Endothelial cell of umbilical vein (primary cell): ENCODE measurements around the gene NCKAP5. TPM values are rescaled to one million over a fixed set of nuclear protein-coding genes. Genes with fewer than 3 reads are reported as not detected.

Experiments used
- BruUV-seq: library from RNA; stranded (reverse); fragments of 400-500 nt; replicated peaks from 2 replicates; lab custom pipeline; 2021; lab: Mats Ljungman, UMichigan
- CTCF ChIA-PET: fragments of 300-600, 350-600 bp; sonication (Branson Sonifier 250); formaldehyde crosslinking; loops from one replicate; lab custom pipeline; 2021; ENCODE audit warnings: antibody characterized with exemption, inconsistent platforms; lab: Charles Lee
- POLR2A ChIA-PET: fragments of 300-600, 350-600 bp; sonication (Branson Sonifier 250); formaldehyde crosslinking; loops from one replicate; lab custom pipeline; 2021; ENCODE audit warnings: antibody characterized with exemption, inconsistent platforms; lab: Charles Lee
- DNase-seq: peaks from one replicate; pipeline ENCODE4 v3.0.0-alpha.2; 2011; ENCODE audit warnings: low read depth, low spot score
- FAIRE-seq: peaks from 2 replicates; lab custom pipeline; 2011; peaks lifted over from hg19 to GRCh38; lab: Jason Lieb, UNC
- H2AFZ ChIP-seq: 2 replicates; pipeline ENCODE4 v1.6.0; 2012; ENCODE audit warnings: low read depth, low read length, control low read depth, inconsistent platforms
- H3K27ac ChIP-seq: 2 replicates; pipeline ENCODE4 v1.5.1; 2011; ENCODE audit warnings: low read depth, mild to moderate bottlenecking, control low read depth, low read length, moderate library complexity; ENCODE audit not compliant: insufficient read depth
- H3K27me3 ChIP-seq, 2 experiments: 2 replicates each; pipeline versions ENCODE4 v1.6.0 to v1.6.1; 2011; ENCODE audit warnings: low read length in 2 of 2, mixed read lengths in 1 of 2; ENCODE audit not compliant: control insufficient read depth in 2 of 2, insufficient read depth in 2 of 2
- H3K36me3 ChIP-seq, 2 experiments: 2 replicates in 1 of 2; 3 replicates in 1 of 2; pipeline ENCODE4 v1.5.1; 2011; ENCODE audit warnings: low read length in 2 of 2, mild to moderate bottlenecking in 1 of 2, moderate library complexity in 1 of 2; ENCODE audit not compliant: control insufficient read depth in 2 of 2, insufficient read depth in 2 of 2; ENCODE audit errors: extremely low read depth in 1 of 2
- H3K4me1 ChIP-seq: 3 replicates; pipeline ENCODE4 v1.5.1; 2011; ENCODE audit warnings: mild to moderate bottlenecking, low read length; ENCODE audit not compliant: control insufficient read depth, insufficient read depth; ENCODE audit errors: extremely low read depth
- H3K4me2 ChIP-seq: 2 replicates; pipeline ENCODE4 v1.6.1; 2011; ENCODE audit warnings: low read length, control low read depth, mixed read lengths; ENCODE audit not compliant: insufficient read depth
- H3K4me3 ChIP-seq, 3 experiments: fragments of 200-600 bp in 1 of 3; sonication (generic), shearing (Covaris generic) in 1 of 3; replicated peaks in 1 of 3; 2 replicates each; pipeline ENCODE4 v1.5.1; 2011 to 2016; ENCODE audit warnings: control low read depth in 3 of 3, low read length in 3 of 3, mild to moderate bottlenecking in 2 of 3, inconsistent platforms in 1 of 3, low read depth in 1 of 3, moderate library complexity in 1 of 3; ENCODE audit not compliant: insufficient read depth in 1 of 3
- H3K79me2 ChIP-seq: 2 replicates; pipeline ENCODE4 v1.6.0; 2012; ENCODE audit warnings: low read length, inconsistent platforms; ENCODE audit not compliant: control insufficient read depth, insufficient read depth
- H3K9ac ChIP-seq: replicated peaks from 2 replicates; pipeline ENCODE3; 2011; ENCODE audit warnings: low read length, control low read depth; ENCODE audit not compliant: insufficient read depth; ENCODE audit errors: extremely low read depth
- H3K9me1 ChIP-seq: replicated peaks from 3 replicates; pipeline ENCODE4 v1.6.0; 2011; ENCODE audit warnings: mild to moderate bottlenecking, low read length; ENCODE audit not compliant: control insufficient read depth, insufficient read depth; ENCODE audit errors: extremely low read depth
- H3K9me3 ChIP-seq: replicated peaks from 2 replicates; pipeline ENCODE4 v1.5.1; 2012; ENCODE audit warnings: low read length, inconsistent platforms; ENCODE audit not compliant: control insufficient read depth, insufficient read depth
- H4K20me1 ChIP-seq: replicated peaks from 2 replicates; pipeline ENCODE3; 2011; ENCODE audit warnings: mild to moderate bottlenecking, low read length; ENCODE audit not compliant: control insufficient read depth, insufficient read depth; ENCODE audit errors: extremely low read depth
- EZH2 ChIP-seq: IDR thresholded peaks from 2 replicates; pipeline ENCODE4 v1.6.1; 2012; ENCODE audit warnings: borderline replicate concordance, low read depth, mild to moderate bottlenecking, moderate library complexity, low read length, inconsistent platforms; ENCODE audit not compliant: severe bottlenecking
- FOS ChIP-seq: IDR thresholded peaks from 2 replicates; pipeline ENCODE4 v1.6.1; 2011; ENCODE audit warnings: mild to moderate bottlenecking, low read length, moderate library complexity, borderline replicate concordance; ENCODE audit not compliant: insufficient read depth
- GATA2 ChIP-seq: IDR thresholded peaks from 2 replicates; pipeline ENCODE4 v1.7.0; 2011; ENCODE audit warnings: low read depth, mild to moderate bottlenecking, moderate library complexity, mixed read lengths, low read length; ENCODE audit not compliant: insufficient read length, insufficient read depth
- JUN ChIP-seq: IDR thresholded peaks from 2 replicates; pipeline ENCODE4 v1.6.1; 2011; ENCODE audit warnings: borderline replicate concordance, low read depth; ENCODE audit not compliant: insufficient read length, insufficient read depth
- MYC ChIP-seq: IDR thresholded peaks from one replicate; pipeline ENCODE4 v1.6.1; 2011; ENCODE audit warnings: mild to moderate bottlenecking, low read depth, low read length
- POLR2A ChIP-seq: IDR thresholded peaks from 2 replicates; pipeline ENCODE4 v1.6.1; 2012; ENCODE audit warnings: low read depth, mild to moderate bottlenecking, control low read depth, low read length
- POLR2AphosphoS5 ChIP-seq: IDR thresholded peaks from 2 replicates; pipeline ENCODE4 v1.6.1; 2012; ENCODE audit warnings: low read depth, mild to moderate bottlenecking, control low read depth, low read length, moderate library complexity; ENCODE audit not compliant: insufficient read depth
- dilution Hi-C: fragments of 300-500 bp; cut with MboI; formaldehyde crosslinking; loops from one replicate; pipeline ENCODE4 v1.15.0; 2019; ENCODE audit warnings: low sequenced_read_pairs; ENCODE audit not compliant: extremely low pct_ligation_motif_present
- intact Hi-C: fragments of 100-400 bp; cut with micrococcal nuclease; formaldehyde crosslinking; loops from one replicate; pipeline ENCODE4 v1.10.0; 2022
- polyA plus RNA-seq, 4 experiments: library from polyadenylated mRNA; depleted of rRNA in 3 of 4; stranded (reverse) in 3 of 4; unstranded in 1 of 4; fragments of >200 nt; gene quantifications; 2 replicates each; pipeline versions ENCODE4 v1.2.1 to v1.2.3, GENCODE V29; 2011 to 2012; ENCODE audit warnings: missing spikeins in 1 of 4
- total RNA-seq: library from RNA; stranded (reverse); gene quantifications from 2 replicates; pipeline ENCODE4 v1.2.3, GENCODE V29; 2021
- TF ChIP-seq, protein P1 (sequence below), 2 donors: IDR thresholded peaks; 1 replicate in 1 of 2; 2 replicates in 1 of 2; pipeline ENCODE4 v1.5.1; 2011; ENCODE audit warnings: low read length in 2 of 2, mild to moderate bottlenecking in 2 of 2, moderate library complexity in 2 of 2, control low read depth in 1 of 2, inconsistent platforms in 1 of 2, low read depth in 1 of 2; ENCODE audit not compliant: insufficient read depth in 1 of 2; ENCODE audit errors: extremely low read depth in 1 of 2
- TF ChIP-seq, protein P2 (sequence below): IDR thresholded peaks from 2 replicates; pipeline ENCODE4 v1.6.1; 2011; ENCODE audit not compliant: insufficient read depth, insufficient read length

NCKAP5 gene
- total and polyA plus RNA-seq, 2 donors (not counting 3 experiments of a cell fraction or from before 2014, with no cell fraction given) = 0.47 to 3.3 TPM

DNA sequence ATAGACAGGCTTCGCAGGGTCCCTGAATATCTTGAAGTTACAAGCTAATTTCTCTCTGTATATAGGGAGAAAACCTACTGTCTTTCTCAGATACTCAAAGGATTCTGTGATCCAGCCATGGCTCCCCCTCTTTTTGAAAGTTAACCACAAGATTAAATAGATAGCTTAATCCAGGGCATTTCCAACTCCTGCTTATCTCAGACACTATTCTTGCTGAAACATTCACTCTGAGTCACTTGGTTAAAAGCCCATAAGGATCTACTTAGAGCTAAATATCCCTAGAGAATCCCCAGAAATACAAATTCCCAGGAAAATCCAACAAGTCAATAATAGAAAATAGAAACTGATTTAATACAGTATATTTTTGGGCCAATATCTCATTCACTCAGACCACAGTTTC, 719.1 kb downstream of the NCKAP5 start:
- no peaks in the 10 kb centered on the region for H4K20me1 ChIP-seq
- intact Hi-C loops (no loop called here), dilution Hi-C loops (no loop called here)
- H3K36me3 ChIP-seq = no peaks in the 10 kb centered on the region
- H3K27ac ChIP-seq = no peak overlapping the region
- no peak for TF ChIP-seq POLR2AphosphoS5
- TF ChIP-seq MYC = no peak
- TF ChIP-seq EZH2 = no peak
- TF ChIP-seq FOS = no peak
- no peak for TF ChIP-seq JUN
- TF ChIP-seq, protein P1, sequence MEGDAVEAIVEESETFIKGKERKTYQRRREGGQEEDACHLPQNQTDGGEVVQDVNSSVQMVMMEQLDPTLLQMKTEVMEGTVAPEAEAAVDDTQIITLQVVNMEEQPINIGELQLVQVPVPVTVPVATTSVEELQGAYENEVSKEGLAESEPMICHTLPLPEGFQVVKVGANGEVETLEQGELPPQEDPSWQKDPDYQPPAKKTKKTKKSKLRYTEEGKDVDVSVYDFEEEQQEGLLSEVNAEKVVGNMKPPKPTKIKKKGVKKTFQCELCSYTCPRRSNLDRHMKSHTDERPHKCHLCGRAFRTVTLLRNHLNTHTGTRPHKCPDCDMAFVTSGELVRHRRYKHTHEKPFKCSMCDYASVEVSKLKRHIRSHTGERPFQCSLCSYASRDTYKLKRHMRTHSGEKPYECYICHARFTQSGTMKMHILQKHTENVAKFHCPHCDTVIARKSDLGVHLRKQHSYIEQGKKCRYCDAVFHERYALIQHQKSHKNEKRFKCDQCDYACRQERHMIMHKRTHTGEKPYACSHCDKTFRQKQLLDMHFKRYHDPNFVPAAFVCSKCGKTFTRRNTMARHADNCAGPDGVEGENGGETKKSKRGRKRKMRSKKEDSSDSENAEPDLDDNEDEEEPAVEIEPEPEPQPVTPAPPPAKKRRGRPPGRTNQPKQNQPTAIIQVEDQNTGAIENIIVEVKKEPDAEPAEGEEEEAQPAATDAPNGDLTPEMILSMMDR (IDR thresholded peaks at IDR 0.05; ENCODE audit: extremely low read depth in 1 of 2, insufficient read depth in 1 of 2, low read depth in 1 of 2, low read length in 2 of 2) = no peak
- no peak for TF ChIP-seq GATA2
- no peak for TF ChIP-seq POLR2A
- TF ChIP-seq, protein P2, sequence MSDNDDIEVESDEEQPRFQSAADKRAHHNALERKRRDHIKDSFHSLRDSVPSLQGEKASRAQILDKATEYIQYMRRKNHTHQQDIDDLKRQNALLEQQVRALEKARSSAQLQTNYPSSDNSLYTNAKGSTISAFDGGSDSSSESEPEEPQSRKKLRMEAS = no peak
- H3K9me1 ChIP-seq = no peaks in the 10 kb centered on the region
- no peak overlapping the region for H3K4me2 ChIP-seq
- H3K4me3 ChIP-seq = no peak overlapping the region
- no peaks in the 10 kb centered on the region for H3K4me1 ChIP-seq
- FAIRE-seq = no peak
- no peaks in the 10 kb centered on the region for H3K9me3 ChIP-seq
- ChIA-PET CTCF (interaction anchor here (0.6 to 0.8 kb wide), 2 partner anchors 10 to 884 kb away, joined by 3 read pairs; no protein-coding TSS in a partner anchor), POLR2A (no interaction called here)
- no peak overlapping the region for H3K9ac ChIP-seq
- no peak for DNase-seq
- H2AFZ ChIP-seq = no peak overlapping the region
- BruUV-seq = no TSS peak
- H3K79me2 ChIP-seq = no peaks in the 10 kb centered on the region
- H3K27me3 ChIP-seq = no peaks in the 10 kb centered on the region
